ENCODE data around the gene XYLT2.
A peak's percentile ranks its signal among the peaks of the same experiment; 100 is the strongest.
"Not testable (repeated sequence)": the region's sequence is repeated elsewhere in the genome, so short reads cannot be mapped to it uniquely, and the experiment has no call there.

Gene XYLT2

DNA sequence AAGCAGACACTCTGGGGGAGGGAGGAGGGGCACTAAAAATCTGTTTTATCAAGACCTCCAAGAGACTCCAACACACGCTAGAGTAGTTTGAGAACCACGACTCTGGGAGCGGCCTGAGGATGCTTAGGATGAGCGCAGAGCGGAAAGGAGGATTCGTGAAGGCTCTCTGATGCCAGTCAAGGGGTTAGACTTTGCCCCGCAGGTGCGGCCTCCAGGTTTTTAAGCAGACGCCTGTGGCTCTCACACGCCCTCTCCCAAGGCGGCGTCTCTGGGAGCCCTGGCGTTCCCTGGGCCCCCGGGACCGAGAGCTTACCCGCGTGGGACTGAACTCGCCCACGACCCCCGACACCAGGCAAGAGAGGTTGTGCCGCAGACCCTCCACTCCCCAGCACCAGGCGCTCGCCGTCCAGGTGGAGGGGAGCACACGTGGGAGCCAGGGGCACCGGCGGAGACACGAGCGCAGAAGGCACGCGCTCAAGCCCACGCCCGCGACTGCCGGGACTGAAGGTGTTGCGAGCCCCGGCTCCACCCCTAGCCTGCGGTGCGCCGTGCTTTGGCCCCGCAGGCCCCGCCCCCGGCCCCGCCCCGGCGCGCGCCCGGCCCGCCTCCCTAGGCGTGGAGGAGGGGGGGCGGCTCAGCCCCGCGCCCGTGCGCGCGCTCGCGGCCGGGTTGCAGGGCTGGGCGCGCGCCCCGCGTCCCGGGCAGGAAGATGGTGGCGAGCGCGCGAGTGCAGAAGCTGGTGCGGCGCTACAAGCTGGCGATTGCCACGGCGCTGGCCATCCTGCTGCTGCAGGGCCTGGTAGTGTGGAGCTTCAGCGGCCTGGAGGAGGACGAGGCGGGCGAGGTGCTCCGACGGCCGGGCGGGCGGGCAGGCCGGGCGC is at the start of gene XYLT2:
XYLT2 (plus strand) TSS at position 695 of the 881 bp plus-strand sequence; CDS start at position 710, 15 bp downstream.
- peak; percentile 59 for TF ChIP-seq POLR2A (IDR thresholded peaks at IDR 0.05; ENCODE audit: low read depth, low read length)
- DNase-seq (ENCODE audit: insufficient read length, low spot score) = peak; percentile 97
- FAIRE-seq = no peak

DNA sequence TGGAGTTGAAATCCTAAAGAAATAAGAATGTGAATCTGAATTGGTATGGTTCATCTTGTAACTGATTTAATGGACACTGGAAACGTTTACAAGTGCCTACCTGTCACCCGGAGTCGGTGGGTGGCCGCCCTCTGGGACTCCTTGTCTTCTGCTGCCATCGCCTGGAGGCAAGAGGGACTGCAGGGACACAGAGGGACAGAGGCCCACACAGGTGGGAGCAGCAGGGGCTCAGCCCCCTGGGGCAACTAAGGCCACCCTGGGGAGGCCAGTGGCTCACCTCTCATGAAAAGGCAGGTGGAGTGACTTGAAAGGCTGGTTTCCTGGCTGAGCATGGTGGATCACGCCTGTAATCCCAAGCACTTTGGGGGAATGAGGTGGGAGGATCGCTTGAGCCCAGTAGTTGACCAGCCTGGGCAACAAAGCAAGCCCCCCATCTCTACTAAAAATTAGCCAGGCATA is 48.5 kb upstream of the XYLT2 start:
- no peak for FAIRE-seq
- peak; percentile 86 for DNase-seq (ENCODE audit: insufficient read length, low spot score)
- no peak for TF ChIP-seq POLR2A (IDR thresholded peaks at IDR 0.05; ENCODE audit: low read depth, low read length)

DNA sequence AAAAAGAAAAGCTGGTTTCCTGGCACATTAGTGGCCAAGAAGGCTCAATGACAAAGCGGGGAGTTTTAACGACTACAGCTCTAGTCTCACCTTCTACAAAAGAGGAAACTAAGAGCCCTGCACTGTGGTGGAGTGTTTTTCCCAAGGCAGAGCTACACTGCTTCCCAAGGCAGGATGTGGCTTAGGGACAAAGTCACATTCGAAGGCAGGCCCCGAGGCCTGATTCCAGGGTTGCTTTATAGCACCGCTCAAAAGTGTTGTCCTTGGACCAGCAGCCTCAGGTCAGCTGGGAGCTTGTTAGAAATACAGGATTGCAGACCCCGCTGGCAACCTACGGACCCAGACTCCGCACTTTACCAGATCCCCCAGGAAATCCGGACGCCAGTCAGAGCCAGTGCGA is 47.9 kb upstream of the XYLT2 start:
- no peak for TF ChIP-seq POLR2A (IDR thresholded peaks at IDR 0.05; ENCODE audit: low read depth, low read length)
- no peak for DNase-seq (ENCODE audit: insufficient read length, low spot score)
- FAIRE-seq = no peak

DNA sequence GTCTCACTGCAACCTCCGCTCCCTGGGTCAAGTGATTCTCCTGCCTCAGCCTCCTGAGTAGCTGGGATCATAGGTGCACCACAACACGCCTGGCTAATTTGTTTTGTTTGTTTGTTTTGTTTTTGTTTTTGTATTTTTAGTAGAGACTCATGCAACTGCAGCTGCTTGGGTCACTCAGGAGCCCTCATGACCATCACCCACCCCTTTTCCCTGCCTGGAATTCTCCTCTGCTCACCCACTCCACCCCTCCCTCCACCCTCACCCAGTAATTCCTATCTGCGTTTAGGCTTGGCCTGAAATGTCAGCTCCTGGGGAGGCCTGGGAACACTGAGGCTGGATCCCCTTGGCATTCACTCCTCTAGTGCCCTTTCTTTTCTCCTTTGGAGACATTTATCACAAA is 46.1 kb upstream of the XYLT2 start:
- no peak for TF ChIP-seq POLR2A (IDR thresholded peaks at IDR 0.05; ENCODE audit: low read depth, low read length)
- DNase-seq (ENCODE audit: insufficient read length, low spot score) = no peak
- no peak for FAIRE-seq

DNA sequence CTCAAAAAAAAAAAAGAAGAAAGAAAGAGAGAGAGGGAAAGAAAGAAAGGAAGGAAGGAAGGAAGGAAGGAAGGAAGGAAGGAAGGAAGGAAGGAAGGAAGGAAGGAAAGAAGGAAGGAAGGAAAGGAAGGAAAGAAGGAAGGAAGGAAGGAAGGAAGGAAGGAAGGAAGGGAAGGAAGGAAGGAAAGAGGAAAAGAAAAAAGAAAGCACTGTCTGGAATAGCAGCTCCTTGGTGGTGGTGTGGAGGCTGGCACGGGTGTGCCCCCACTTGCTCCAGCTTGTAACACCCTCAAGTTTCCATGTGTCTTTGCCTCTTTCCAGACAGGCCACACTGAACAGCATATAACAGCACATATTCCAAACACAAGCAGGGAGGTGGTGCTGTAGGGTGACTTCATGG is 45.1 kb upstream of the XYLT2 start:
- not testable (repeated sequence) for FAIRE-seq; DNase-seq (ENCODE audit: insufficient read length, low spot score)

DNA sequence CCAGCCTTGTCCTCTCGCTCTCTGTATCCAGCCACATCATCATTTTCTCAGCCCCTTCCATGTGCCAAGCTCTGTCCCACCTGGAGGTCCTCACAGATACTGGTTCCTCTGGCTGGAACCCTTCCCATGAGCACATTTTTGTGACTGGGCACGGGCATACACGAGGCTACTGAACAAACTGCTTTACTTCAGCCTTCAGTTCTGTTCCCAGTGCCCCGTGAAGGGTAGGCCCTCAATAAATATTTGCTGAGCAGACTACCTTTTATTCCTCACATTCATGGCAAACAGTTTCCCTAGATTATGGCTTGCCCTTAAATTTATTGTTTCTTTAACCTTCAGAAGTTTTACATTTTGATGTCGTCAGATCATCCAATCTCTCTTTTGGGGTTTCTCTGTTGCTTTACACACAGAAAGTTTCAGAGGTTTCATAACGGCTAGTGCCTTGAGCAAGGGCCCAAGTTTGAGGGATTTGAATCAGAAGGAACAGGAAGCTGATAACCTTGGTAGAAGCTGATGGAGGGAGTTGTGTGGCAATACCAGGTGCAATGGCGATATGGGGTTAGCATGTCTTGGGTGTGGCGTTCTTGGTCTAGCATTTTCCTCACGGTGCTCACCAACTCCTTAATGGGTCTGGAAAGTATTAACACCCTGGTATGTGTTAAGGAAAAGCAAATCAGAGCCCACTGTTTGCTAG is 43.9 kb upstream of the XYLT2 start:
- no peak for FAIRE-seq
- TF ChIP-seq POLR2A (IDR thresholded peaks at IDR 0.05; ENCODE audit: low read depth, low read length) = no peak
- no peak for DNase-seq (ENCODE audit: insufficient read length, low spot score)

DNA sequence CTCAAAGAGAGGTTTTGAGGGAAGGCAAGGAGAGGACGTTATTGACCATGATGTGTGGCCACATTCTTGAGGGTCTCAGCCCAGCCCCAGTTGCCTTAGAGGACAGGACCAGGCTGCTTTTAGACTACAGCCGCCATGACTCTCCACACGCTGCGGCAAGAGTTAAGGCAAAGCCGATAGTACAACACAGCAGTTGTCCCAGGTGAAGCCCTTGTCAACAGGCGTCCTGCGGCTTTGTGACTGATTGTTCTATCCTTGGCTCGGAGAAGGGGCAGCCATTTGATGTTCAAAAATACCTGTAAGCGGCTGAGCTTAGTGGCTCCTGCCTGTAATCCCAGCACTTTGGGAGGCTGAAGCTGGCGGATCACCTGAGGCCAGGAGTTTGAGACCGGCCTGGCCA is 42.9 kb upstream of the XYLT2 start:
- no peak for FAIRE-seq
- no peak for DNase-seq (ENCODE audit: insufficient read length, low spot score)
- no peak for TF ChIP-seq POLR2A (IDR thresholded peaks at IDR 0.05; ENCODE audit: low read depth, low read length)

DNA sequence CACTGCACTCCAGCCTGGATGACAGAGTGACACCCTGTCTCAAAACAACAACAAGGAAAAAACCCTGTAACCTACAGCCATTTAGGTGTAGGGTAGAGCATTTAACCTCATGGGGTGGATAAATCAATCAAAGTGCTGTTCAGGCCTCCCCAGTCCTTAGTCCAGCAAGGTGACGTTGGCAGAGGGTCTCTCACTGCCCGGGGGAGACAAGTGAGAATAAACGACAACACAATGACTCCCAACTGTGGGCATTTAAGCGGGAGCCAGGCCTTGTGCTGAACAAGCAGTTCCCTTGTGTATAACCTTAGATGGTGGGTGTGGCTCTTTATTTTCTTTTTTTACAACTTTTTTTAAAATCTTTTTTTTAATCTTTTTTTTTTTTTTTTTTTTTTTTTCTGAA is 42.3 kb upstream of the XYLT2 start:
- no peak for TF ChIP-seq POLR2A (IDR thresholded peaks at IDR 0.05; ENCODE audit: low read depth, low read length)
- no peak for FAIRE-seq
- no peak for DNase-seq (ENCODE audit: insufficient read length, low spot score)

DNA sequence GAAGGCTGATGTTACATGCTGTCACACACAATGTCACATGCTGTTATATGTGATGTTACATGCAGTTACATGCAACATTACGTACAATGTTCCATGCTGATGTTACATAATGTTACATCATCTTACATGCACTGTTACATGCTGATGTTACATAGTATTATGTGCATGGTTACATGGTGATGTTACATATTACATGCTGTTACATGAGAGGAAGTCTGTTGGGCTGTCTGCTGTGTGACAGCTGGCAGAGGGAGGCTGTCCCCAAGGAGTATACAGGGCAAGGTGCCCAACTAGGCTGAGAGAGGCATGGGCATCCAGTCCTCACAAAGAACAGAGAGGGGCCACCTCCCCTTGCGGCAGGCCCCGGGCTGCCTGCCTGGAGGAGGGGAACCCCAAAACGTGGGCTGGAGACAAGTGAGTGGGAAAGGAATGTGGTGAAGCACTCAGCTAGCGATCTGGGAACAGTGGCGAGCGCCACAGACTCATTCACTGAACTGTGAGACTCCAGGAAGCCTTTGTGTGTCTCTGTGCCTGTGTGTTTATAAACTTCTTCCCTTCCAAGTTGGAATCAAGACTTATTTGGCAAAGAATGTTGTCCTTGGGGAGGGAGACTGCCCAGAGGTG is 41.0 kb upstream of the XYLT2 start:
- FAIRE-seq (no peak), DNase-seq (ENCODE audit: insufficient read length, low spot score) (no peak)
- no peak for TF ChIP-seq POLR2A (IDR thresholded peaks at IDR 0.05; ENCODE audit: low read depth, low read length)

DNA sequence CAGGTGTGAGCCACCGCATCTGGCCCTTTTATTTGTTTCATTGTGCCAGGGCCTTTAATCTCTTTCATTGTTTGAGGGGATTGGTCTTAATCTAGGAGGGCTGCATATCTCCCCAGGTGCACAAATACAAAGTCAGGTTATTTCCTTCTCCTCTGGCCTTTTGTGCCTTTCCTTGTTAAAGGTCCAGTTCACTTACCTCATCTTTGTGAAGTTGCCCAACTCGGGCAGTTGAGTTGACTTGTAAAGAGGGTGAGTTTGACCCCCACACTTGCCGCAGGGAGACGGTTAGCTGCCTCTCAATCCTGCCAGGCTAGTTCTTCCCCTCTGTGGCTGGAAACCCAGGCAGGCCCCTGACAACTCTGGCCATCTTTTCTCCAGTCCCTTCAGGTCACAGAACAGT is 38.3 kb upstream of the XYLT2 start:
- no peak for TF ChIP-seq POLR2A (IDR thresholded peaks at IDR 0.05; ENCODE audit: low read depth, low read length)
- FAIRE-seq (no peak), DNase-seq (ENCODE audit: insufficient read length, low spot score) (no peak)

DNA sequence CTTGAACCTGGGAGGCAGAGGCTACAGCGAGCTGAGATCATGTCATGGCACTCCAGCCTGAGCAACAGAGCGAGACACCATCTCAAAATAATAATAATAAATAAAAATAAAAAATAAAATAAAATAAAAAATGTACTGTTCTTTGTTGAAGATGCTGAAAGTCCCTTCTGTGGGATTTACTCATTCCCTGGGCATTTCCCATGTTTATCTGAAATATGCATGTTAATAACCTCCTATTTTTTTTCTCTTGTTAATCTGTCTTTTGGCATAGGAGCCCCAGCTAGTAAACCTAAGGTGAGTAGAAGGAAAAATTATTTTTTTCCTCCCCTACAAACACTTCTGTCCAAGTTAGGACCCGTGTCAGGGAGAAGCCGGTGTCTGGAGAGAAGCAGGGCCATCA is 37.3 kb upstream of the XYLT2 start:
- FAIRE-seq (no peak), DNase-seq (ENCODE audit: insufficient read length, low spot score) (no peak)
- TF ChIP-seq POLR2A (IDR thresholded peaks at IDR 0.05; ENCODE audit: low read depth, low read length) = no peak

DNA sequence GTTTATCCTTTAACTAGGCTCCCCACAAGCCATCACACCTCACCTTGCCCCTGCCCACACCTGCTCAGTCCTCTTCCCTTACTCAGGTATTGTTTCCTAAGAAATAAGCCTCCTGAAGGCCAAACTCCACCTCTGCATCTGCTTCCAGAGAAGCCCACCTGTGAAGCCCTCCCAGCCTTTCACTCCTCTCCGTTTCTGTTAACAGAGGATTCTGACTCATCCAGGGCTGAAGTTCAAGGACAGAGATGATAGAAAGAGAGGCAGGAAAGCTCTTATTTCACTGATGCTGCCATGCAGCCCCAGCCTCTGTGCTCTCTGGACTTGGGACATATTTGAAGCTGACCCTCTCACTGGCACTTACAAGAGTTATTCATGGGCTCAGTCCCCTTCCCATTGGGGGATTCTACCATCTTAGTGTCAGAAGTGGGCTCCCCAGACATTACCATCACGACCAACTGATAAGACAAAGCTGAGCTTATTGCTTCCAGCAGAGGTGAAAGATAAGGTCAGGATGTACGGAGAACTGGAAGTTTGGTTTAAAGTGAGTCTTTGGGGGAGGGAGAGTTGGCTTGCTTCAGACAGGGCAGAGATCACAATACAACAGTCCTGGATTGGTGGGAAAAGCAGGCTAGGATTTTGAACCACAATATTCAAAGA is 35.3 kb upstream of the XYLT2 start:
- no peak for TF ChIP-seq POLR2A (IDR thresholded peaks at IDR 0.05; ENCODE audit: low read depth, low read length)
- DNase-seq (ENCODE audit: insufficient read length, low spot score) (no peak), FAIRE-seq (no peak)

DNA sequence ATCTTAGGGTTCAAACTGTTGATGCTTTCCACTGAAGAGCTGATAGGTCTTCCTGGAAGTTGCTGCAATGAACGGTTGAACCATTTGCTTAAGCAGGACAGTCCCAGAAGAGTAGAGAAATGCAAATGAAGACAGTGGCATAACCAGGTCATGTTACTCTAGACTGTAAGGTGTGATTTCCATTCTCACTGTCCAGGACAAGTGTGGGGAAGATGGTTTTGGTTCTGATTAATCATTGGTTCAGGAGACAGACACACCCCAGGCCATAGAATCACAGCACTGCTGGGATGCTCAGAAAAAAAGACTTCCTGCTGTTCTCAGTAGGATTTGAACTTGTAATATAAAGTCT is 34.8 kb upstream of the XYLT2 start:
- no peak for TF ChIP-seq POLR2A (IDR thresholded peaks at IDR 0.05; ENCODE audit: low read depth, low read length)
- DNase-seq (ENCODE audit: insufficient read length, low spot score) = no peak
- no peak for FAIRE-seq

DNA sequence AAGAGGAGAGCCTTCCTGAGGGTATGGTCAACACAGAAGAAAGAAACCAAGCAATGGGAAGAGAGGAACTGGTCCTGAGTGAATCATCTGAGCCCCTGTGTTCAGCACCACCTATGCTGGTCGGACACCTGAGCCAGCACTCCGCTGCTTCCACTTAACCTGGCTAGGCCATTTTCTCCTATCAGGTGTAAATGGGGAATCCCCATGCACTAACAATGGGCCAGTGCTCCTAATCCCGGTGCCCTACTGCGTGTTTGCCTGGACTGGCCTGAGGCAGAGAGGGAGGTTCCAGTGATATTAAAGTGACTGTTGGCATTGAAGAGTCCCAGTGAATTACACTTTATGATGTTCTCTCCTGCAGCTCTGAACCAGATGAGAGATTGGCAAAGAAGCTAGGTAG is 34.4 kb upstream of the XYLT2 start:
- DNase-seq (ENCODE audit: insufficient read length, low spot score) (no peak), FAIRE-seq (no peak)
- TF ChIP-seq POLR2A (IDR thresholded peaks at IDR 0.05; ENCODE audit: low read depth, low read length) = no peak
